Activated B cell treated with CpG ODN at 0.5 μM for 24 hours (primary cell): ENCODE measurements around the gene GPR15LG. TPM values are rescaled to one million over a fixed set of nuclear protein-coding genes. Genes with fewer than 3 reads are reported as not detected.
"Not testable (repeated sequence)": the region's sequence is repeated elsewhere in the genome, so short reads cannot be mapped to it uniquely, and the experiment has no call there.

Experiments
- ATAC-seq: fragments of 200-7000 bp; cut with Tn5 transposase; one replicate; pipeline ENCODE4 v1.10.0; 2021; ENCODE audit warnings: low read depth, mild to moderate bottlenecking, moderate library complexity
- CTCF ChIA-PET: fragments of 350-600 bp; sonication (Branson Sonifier 250); formaldehyde crosslinking; loops from one replicate; lab custom pipeline; 2021; ENCODE audit warnings: antibody characterized with exemption; lab: Charles Lee
- POLR2A ChIA-PET: fragments of 350-600 bp; sonication (Branson Sonifier 250); formaldehyde crosslinking; loops from one replicate; lab custom pipeline; 2021; ENCODE audit warnings: antibody characterized with exemption; lab: Charles Lee
- DNase-seq: peaks from one replicate; pipeline ENCODE4 v3.0.0; 2022
- H3K27ac Mint-ChIP-seq: one replicate; pipeline ENCODE4 v1.8.0; 2020; ENCODE audit warnings: mixed read lengths
- H3K27me3 Mint-ChIP-seq: one replicate; pipeline ENCODE4 v1.8.0; 2021; ENCODE audit warnings: mixed read lengths
- H3K36me3 Mint-ChIP-seq: one replicate; pipeline ENCODE4 v1.8.0; 2021; ENCODE audit warnings: low read depth, mixed read lengths
- H3K4me1 Mint-ChIP-seq: one replicate; pipeline ENCODE4 v1.8.0; 2021; ENCODE audit warnings: mixed read lengths
- H3K4me3 Mint-ChIP-seq: one replicate; pipeline ENCODE4 v1.8.0; 2020; ENCODE audit warnings: mild to moderate bottlenecking, mixed read lengths
- H3K9me3 Mint-ChIP-seq: one replicate; pipeline ENCODE4 v1.8.0; 2020; ENCODE audit warnings: mixed read lengths
- CTCF ChIP-seq: fragments of 200-600 bp; IDR thresholded peaks from one replicate; pipeline ENCODE4 v1.8.0; 2022; ENCODE audit warnings: antibody characterized with exemption, mild to moderate bottlenecking
- intact Hi-C: fragments of 100-400 bp; cut with micrococcal nuclease; formaldehyde crosslinking; loops from one replicate; pipeline ENCODE4 v1.15.1; 2024
- total RNA-seq: library from RNA; stranded (reverse); gene quantifications from 2 replicates; pipeline ENCODE4 v1.2.3, GENCODE V29; 2022

Gene GPR15LG
- total RNA-seq, 1 donor from 2014 or later, result not detected

GRCh38 chr10:84164442-84164841, 9.2 kb upstream of the GPR15LG start:
- ChIA-PET CTCF (interaction anchor here (1.2 to 2.3 kb wide), 3 partner anchors 16 to 41 kb away, joined by 6 to 10 read pairs (median 8); no protein-coding TSS in a partner anchor), POLR2A (no interaction called here)
- Mint-ChIP-seq H3K27ac (no peak overlapping the region), H3K4me3 (no peak overlapping the region), H3K36me3 (peaks cover 5% of the 10 kb centered on the region), H3K9me3 (peaks cover 3% of the 10 kb centered on the region), H3K27me3 (peaks cover 6% of the 10 kb centered on the region), H3K4me1 (peaks cover 26% of the 10 kb centered on the region)
- no peak for TF ChIP-seq CTCF
- intact Hi-C loops, result no loop called here
- ATAC-seq, result no peak
- no peak for DNase-seq

GRCh38 chr10:84166620-84167288, 6.8 kb upstream of the GPR15LG start:
- Mint-ChIP-seq H3K9me3 (peaks cover 3% of the 10 kb centered on the region), H3K36me3 (peaks cover 8% of the 10 kb centered on the region), H3K27me3 (peaks cover 4% of the 10 kb centered on the region), H3K27ac (no peak overlapping the region), H3K4me1 (peaks cover 33% of the 10 kb centered on the region), H3K4me3 (no peak overlapping the region)
- POLR2A ChIA-PET, result interaction anchor here (0.9 to 2.1 kb wide), 2 partner anchors 27 to 28 kb away, joined by 3 to 6 read pairs; partner anchors contain the start of gene GHITM
- intact Hi-C loops, result no loop called here
- TF ChIP-seq CTCF, result no peak
- DNase-seq (no peak), ATAC-seq (no peak)
- CTCF ChIA-PET, result interaction anchor here (1.2 kb wide), 1 partner anchor 17 kb away, joined by 3 read pairs; no protein-coding TSS in a partner anchor

GRCh38 chr10:84167289-84167653, 6.3 kb upstream of the GPR15LG start:
- intact Hi-C loops, result not testable (repeated sequence)

GRCh38 chr10:84168382-84168781, 5.2 kb upstream of the GPR15LG start:
- ATAC-seq, H3K9me3 Mint-ChIP-seq, H3K27me3 Mint-ChIP-seq, H3K27ac Mint-ChIP-seq, H3K4me3 Mint-ChIP-seq, POLR2A ChIA-PET, intact Hi-C loops, DNase-seq, H3K36me3 Mint-ChIP-seq: not testable (repeated sequence)
- H3K4me1 Mint-ChIP-seq, result peaks cover 49% of the 10 kb centered on the region
- CTCF ChIA-PET, result interaction anchor here (1.0 kb wide), 1 partner anchor 20 kb away, joined by 3 read pairs; no protein-coding TSS in a partner anchor

More at GRCh38 chr10:84167289-84167653, 6.3 kb upstream of the GPR15LG start:
- ChIA-PET POLR2A (interaction anchor here (0.9 to 2.1 kb wide), 2 partner anchors 28 kb away, joined by 3 to 6 read pairs; partner anchors contain the start of gene GHITM), CTCF (interaction anchor here (1.2 kb wide), 1 partner anchor 18 kb away, joined by 3 read pairs; no protein-coding TSS in a partner anchor)
- H3K36me3 Mint-ChIP-seq, H3K27me3 Mint-ChIP-seq, DNase-seq, ATAC-seq, H3K9me3 Mint-ChIP-seq, H3K4me3 Mint-ChIP-seq: not testable (repeated sequence)
- H3K27ac Mint-ChIP-seq, result peak overlapping the region; percentile 1
- peaks cover 38% of the 10 kb centered on the region for H3K4me1 Mint-ChIP-seq

GRCh38 chr10:84171237-84171636, 2.4 kb upstream of the GPR15LG start:
- ATAC-seq, DNase-seq, POLR2A ChIA-PET, H3K27me3 Mint-ChIP-seq, H3K36me3 Mint-ChIP-seq, CTCF ChIA-PET, H3K9me3 Mint-ChIP-seq: not testable (repeated sequence)
- peaks cover 38% of the 10 kb centered on the region for H3K4me1 Mint-ChIP-seq
- peak overlapping the region; percentile 76 for H3K4me3 Mint-ChIP-seq
- intact Hi-C loops, result loop anchor here (1.0 kb wide), 1 partner anchor 8 kb away; no protein-coding TSS in a partner anchor
- H3K27ac Mint-ChIP-seq, result peak overlapping the region; percentile 90

GRCh38 chr10:84171700-84172466, 1.7 kb upstream of the GPR15LG start:
- Mint-ChIP-seq H3K4me3 (peak overlapping the region; percentile 76), H3K4me1 (peaks cover 37% of the 10 kb centered on the region), H3K27ac (peak overlapping the region; percentile 90)
- ATAC-seq (peak; percentile 45), DNase-seq (peak; percentile 42)
- H3K9me3 Mint-ChIP-seq, H3K36me3 Mint-ChIP-seq, H3K27me3 Mint-ChIP-seq, CTCF ChIA-PET, POLR2A ChIA-PET: not testable (repeated sequence)
- intact Hi-C loops, result loop anchor here (1.0 kb wide), 2 partner anchors 7 to 33 kb away; partner anchors contain the start of gene GHITM
